ENCODE data around the gene UCN.
"Not testable (repeated sequence)": the region's sequence is repeated elsewhere in the genome, so short reads cannot be mapped to it uniquely, and the experiment has no call there.

The UCN gene

DNA sequence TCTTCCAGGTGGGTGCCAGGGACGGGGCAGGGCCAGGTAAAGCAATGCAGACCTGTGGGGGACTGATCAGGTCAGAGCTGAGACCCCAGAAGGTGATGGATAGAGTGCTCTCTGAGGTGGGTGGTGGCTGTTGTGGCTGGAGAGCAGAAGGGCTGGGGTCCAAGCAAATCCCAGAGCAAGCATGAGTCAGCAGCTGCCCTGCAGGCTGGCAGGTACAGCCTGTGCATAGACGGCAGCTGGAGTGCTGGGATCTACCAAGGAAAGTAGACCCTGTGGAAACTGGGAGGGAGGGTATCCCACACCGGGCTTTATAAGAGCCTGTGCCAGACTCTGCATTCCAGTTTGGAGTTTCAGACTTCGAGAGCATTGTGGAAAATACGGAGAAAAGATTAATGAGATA lies 25.4 kb downstream of the UCN start:
- no peak for DNase-seq (ENCODE audit: low read depth in 2 of 2)

DNA sequence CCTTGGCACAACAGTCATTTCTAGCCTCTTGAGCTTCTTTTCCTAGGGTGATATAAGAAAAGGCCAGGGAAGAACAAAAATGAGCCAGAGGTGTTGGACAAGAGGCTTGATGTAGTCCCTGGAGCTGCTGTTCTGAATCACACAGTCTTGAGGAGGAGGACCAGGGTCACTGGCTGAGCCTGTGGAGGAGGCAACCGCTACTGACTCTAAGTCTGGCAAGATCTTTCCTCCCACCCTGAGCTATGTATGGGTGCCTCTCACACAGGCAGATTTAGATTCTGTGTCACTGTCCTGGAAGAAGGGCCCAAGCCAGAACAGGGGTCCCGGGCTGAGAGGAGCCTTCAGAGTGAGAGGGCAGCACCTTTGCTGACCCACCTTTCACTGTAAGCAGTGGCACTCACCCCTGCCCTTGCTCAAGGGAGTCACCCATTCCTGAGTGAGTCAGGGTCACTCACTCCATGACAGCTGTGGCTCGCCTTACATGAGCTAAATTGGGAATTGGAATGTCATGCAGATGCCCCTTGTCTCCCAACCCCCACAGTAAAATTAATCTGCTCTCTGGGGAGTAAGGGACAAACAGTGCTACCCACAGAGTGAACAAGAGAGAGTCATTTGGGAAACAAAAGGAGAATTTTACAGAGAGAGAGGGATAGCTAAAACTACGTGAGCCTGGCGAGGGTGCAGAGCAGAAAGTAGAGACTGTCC lies 26.2 kb downstream of the UCN start, which contains the start of gene TRIM54:
Gene TRIM54 (plus strand): TSS at position 575 of the 705 bp plus-strand sequence. CDS start 303 bp downstream, outside the sequence.
- DNase-seq (ENCODE audit: low read depth in 2 of 2), result no peak

- no peak for DNase-seq (ENCODE audit: low read depth in 2 of 2)
Observed at GRCh38 chr2:27281442-27281841, 26.8 kb downstream of the UCN start.

DNA sequence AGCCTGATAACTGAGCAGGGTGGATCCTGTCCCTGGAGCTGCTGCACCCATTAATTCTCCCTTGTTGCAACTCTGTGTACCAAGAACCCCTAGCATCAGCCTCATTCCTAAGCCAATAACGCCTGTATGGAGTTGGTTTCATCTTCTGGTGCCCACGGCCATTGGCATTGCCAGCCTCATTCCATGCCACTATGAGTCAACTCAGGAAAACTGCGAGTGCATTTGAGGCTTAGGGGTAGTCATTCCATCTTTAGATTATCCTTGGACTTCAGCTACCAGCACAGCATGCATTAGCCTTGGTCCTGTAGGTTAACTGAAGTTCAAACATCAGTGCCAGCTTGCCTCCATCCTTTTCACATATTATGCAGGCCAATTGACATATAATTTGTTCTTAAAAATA lies 27.4 kb downstream of the UCN start:
- no peak for DNase-seq (ENCODE audit: low read depth in 2 of 2)

DNA sequence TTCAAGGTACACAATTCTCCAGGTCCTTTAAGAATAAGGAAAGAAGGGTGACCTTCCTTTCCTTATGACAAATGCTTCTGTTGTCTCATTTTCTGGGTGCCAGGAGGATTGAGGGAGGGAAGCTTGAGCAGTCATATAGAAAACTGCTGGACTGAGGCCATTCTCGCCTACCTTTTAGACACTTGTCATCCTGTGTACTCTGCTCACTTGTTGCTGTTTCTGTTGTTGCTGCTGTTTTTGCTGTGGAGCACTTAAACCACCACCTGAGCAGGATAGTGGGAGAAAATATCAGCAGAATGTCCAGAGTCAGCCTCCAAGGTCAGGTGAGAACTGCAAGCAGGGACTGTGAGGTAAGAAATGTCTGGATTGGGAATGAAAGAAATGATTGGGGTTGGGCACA lies 30.2 kb downstream of the UCN start:
- no peak for DNase-seq (ENCODE audit: low read depth in 2 of 2)

DNA sequence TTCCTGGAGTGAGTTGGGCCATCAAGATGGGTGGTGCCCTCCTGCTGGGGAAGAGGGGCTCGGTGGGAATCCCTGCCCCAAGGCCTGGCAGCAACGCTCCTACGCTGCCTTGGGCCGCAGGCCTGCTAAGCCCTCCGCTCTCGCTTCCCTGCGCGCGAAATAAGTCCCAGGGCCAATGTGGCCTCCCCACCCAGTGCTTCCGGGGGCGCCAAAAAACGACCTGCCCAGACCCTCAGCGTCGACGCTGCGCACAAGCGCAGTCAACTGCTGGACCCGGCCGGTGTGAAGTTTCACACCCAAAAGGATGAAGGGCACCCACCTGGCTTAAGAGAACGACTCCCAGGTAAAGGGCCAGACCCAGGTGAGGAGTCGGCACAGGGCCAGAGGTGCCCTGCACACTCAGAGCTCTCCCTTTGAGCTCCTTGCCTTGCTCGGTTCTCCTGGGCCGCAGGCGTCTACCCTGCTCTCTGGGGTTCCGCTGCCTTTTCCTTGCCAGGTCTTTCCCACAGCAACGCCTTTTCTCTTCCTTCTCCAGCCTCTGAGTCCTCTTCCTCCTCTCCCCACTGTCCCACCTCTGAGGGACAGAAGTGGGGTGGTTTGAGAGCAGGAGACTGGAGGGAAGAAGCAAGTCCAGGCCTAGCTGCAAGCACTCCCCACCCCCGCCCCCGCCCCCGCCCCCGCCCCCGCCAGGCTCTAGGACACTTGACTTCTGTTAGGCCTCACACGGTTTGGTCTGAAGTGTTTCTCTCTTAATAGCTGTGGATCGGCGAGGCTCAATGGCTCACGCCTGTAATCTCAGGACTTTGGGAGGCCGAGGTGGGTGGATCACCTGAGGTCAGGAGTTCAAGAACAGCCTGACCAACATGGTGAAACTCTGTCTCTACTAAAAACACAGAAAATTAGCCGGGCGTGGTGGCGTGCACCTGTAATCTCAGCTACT lies 32.8 kb downstream of the UCN start, which contains the start of gene DNAJC5G:
Gene DNAJC5G (plus strand): TSS at position 223 of the 940 bp plus-strand sequence. CDS start 1,296 bp downstream, outside the sequence.
- DNase-seq (ENCODE audit: low read depth in 2 of 2), result no peak

DNA sequence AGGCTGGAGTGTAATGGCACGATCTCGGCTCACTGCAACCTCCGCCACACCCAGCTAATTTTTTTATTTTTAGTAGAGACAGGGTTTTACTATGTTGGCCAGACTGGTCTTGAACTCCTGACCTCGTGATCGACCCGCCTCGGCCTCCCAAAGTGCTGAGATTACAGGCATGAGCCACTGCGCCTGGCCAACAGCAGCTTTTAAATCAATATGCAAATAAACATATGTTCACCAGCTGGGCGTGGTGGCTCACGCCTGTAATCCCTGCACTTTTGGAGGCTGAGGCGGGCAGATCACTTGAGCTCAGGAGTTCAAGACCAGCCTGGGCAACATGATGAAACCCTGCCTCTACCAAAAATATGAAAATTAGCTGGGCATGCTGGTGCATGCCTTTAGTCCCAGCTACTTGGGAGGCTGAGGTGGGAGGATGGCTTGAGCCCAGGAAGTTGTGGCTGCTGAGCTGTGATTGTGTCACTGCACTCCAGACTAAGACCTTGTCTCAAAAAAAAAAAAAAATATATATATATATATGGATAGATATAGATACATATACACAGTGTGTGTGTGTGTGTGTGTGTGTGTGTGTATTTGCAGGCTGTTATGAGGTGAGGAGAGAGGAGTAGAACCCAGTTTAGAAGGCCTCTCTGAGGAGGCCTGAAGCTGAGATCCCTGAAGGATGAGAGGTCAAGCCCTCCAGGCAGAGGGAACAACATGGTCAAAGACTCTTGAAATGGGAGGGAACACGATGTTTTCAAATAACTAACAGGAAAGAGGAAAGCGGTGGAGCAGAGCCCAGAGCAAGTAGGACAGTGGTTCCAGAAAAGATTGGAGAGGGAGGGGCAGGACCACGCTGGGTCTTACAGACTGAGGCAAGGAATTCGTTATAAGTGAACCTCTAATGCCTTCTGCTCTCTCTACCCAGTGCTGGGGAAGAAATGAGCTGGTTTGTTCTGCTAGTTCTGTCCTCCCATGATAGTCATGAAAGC lies 35.4 kb downstream of the UCN start:
- DNase-seq (ENCODE audit: low read depth in 2 of 2), result not testable (repeated sequence)

GRCh38 chr2:27271631-27272340 lies 36.5 kb downstream of the UCN start:
- no peak for DNase-seq (ENCODE audit: low read depth in 2 of 2)

DNA sequence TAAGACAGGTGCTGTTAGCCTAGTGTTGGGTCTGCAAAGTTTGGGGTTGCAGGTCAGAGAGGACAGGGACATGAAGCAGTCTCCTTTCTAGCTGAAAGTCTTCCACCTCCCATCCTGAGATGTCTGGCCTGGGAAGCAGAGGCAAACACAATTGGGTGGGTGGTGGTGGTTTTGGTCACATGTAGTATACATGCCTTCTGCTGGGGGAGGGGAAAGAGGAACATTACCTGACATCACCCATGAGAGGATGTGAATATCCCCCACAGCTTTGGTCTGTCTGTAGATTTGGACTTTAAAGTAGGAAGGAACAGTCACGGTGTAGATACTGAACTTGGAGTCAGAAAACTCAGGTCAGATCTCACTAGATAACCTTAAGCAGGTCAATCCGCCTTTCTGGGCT lies 37.6 kb downstream of the UCN start:
- no peak for DNase-seq (ENCODE audit: low read depth in 2 of 2)

DNA sequence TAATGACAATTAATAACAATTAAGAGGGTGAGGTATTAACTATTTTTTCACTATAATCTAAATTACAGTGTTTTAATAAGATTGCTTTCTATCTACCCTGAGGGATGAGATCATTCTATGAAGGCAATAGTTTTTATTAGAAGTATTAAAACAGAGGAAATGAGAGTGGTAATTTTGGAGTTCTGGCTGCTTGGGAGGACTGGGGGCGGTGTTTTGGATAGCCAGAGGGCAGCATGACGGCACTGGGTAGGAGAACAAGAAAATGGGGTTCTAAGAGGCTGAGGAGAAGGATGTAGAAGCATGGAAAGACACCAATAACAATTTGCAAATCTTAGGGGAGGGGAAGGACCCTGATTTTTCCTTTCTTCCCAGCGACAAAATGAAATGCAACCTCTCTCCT lies 38.1 kb downstream of the UCN start:
- no peak for DNase-seq (ENCODE audit: low read depth in 2 of 2)

- not testable (repeated sequence) for DNase-seq (ENCODE audit: low read depth in 2 of 2)
Observed at GRCh38 chr2:27268296-27268695, 39.9 kb downstream of the UCN start.

- DNase-seq (ENCODE audit: low read depth in 2 of 2), result no peak
Observed at GRCh38 chr2:27265536-27265870, 42.7 kb downstream of the UCN start.

GRCh38 chr2:27264753-27265535 lies 43.3 kb downstream of the UCN start:
- no peak for DNase-seq (ENCODE audit: low read depth in 2 of 2)

DNA sequence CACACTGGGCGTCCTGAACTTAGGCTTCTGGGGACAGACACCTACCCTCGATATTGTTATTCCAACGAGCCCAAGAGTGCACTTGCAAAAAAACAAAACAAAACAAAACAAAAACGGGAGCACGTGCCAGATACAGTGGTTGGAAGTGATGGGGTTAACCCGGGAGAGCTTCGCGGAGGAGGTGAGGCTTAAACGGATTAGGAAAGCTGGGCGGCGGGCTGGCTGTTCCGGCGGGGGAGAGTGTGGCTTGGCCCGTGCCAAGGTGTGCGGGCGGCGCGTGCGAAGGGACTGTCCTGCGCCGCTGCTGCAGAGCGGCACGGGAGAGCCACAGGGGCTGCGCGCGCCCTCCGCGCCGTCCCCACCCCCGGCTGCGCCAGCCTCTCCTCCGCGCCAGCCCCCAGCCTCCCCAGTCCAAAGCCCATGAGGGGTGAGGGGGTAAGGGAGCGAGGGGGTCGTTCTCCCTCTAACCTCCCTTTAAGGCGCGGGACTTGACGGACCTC lies 43.9 kb downstream of the UCN start:
- no peak for DNase-seq (ENCODE audit: low read depth in 2 of 2)

- no peak for DNase-seq (ENCODE audit: low read depth in 2 of 2)
Observed at GRCh38 chr2:27263287-27264252, 44.7 kb downstream of the UCN start.

DNA sequence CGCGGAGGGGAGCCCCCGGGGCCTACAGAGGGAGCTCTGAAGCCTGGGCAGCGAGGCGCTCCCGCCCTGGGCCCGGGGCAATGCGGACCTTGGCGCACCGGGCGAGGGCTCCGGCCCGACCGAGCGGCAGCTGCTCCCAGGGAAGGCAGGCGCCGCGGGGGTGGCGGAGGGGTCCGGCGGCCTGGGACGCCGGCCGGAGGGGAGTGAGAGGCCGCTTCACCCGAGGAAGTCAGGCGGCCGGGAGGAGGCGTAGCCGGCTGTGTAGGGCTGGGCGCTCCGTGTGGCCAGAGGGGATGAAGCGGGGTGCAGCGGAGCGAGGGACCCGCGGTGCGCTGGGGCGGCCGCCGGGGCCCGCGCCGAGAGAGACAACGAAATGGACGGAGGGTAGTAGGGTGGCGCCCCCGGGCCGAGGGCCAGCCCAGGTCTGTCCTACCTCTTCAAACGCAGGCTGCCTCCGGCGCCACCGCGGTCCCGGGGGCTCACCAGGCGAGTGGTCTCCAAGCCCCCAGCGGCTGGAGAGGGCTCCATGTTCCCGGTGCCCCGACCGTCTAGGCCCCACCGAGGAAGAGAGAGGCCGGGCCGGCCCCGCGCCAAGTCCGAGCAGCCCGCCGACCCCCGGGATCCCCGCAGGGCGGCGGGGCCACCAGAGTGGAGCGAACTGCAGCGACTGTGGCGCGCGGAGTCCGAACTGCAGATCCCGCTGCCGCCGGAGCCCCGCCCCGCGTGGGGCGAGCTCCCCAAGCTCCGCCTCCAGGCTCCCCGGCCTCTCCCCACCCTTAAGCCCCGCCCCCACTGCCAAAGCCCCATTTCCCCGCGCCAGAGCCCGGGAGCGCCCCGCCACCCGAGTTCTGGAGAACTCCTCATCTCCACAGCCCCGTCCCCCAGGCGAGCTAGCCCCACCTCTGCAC lies 45.6 kb downstream of the UCN start, which contains the start of gene SLC30A3:
Gene SLC30A3 (minus strand): TSS at position 669 of the 908 bp plus-strand sequence. CDS start 141 bp downstream, at position 528.
- no peak for DNase-seq (ENCODE audit: low read depth in 2 of 2)

DNA sequence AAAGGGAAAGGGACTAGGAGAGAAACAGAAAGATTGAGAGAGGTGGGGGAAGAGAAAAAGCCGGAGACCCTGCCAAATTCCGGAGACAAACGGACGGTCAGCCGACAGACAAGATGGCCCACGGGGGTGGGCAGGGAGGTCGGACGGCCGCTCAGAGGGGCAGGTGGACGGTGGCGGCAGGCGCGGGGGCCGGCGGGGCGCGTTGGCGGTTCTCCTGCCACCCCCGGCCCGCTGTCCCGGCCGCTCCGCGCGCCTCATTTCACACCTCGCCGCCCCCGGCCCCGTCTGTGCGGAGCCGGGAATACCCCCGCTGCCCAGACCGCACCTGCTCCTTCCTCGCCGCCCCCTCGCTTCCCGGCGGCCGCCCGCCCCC lies 46.3 kb downstream of the UCN start:
- DNase-seq (ENCODE audit: low read depth in 2 of 2), result no peak
